Cardiac muscle cell (in vitro differentiated cells and primary cell): Measurements from ENCODE around the gene SBF2. TPM values are rescaled to one million over a fixed set of nuclear protein-coding genes. Genes with fewer than 3 reads are reported as not detected.
"Not testable (repeated sequence)": the region's sequence is repeated elsewhere in the genome, so short reads cannot be mapped to it uniquely, and the experiment has no call there.

Experiments
- DNase-seq, 2 donors: peaks; one replicate each; pipeline versions ENCODE4 v3.0.0 to v3.0.0-alpha.2; 2010 to 2017; ENCODE audit warnings: low read depth in 1 of 2, low spot score in 1 of 2
- H3K27ac ChIP-seq: fragments of 200-600 bp; sonication (generic); 2 replicates; pipeline ENCODE4 v1.5.1; 2016
- H3K27me3 ChIP-seq: fragments of 200-600 bp; sonication (generic); 2 replicates; pipeline ENCODE4 v1.6.0; 2016; ENCODE audit warnings: control low read depth
- H3K36me3 ChIP-seq: fragments of 200-600 bp; sonication (generic); 2 replicates; pipeline ENCODE4 v1.5.1; 2016; ENCODE audit warnings: control low read depth
- H3K4me1 ChIP-seq: fragments of 200-600 bp; sonication (generic); 2 replicates; pipeline ENCODE4 v1.8.1; 2017; ENCODE audit warnings: low read depth, mild to moderate bottlenecking, mixed run types
- H3K4me3 ChIP-seq: fragments of 200-600 bp; sonication (generic); 2 replicates; pipeline ENCODE4 v1.5.1; 2016; ENCODE audit warnings: mild to moderate bottlenecking
- H3K9me3 ChIP-seq: fragments of 200-600 bp; sonication (generic); 2 replicates; pipeline ENCODE4 v1.5.1; 2017; ENCODE audit warnings: low read depth, mild to moderate bottlenecking, control low read depth
- CTCF ChIP-seq: IDR thresholded peaks from 2 replicates; pipeline ENCODE4 v1.5.1; 2012; ENCODE audit warnings: low read depth, mild to moderate bottlenecking, low read length
- polyA plus RNA-seq: library from polyadenylated mRNA; unstranded; fragments of >200 nt; fragmentation: Nextera tagmentation; extraction: Ambion mirVana; gene quantifications from 2 replicates; pipeline ENCODE4 v1.2.1, GENCODE V29; 2016
- total RNA-seq: library from RNA; depleted of rRNA; stranded (reverse); fragments of >200 nt; gene quantifications from 2 replicates; pipeline ENCODE4 v1.2.3, GENCODE V29; 2016

Gene SBF2
- total and polyA plus RNA-seq, 2 experiments from 2014 or later = 13.3 to 32.3 TPM

- TF ChIP-seq CTCF = no peak
These were observed 392.1 kb downstream of the SBF2 start for GRCh38 chr11:9901943-9902342.

GRCh38 chr11:9900253-9900652, 393.8 kb downstream of the SBF2 start:
- H3K4me1 ChIP-seq, H3K9me3 ChIP-seq, H3K4me3 ChIP-seq, H3K27me3 ChIP-seq, H3K36me3 ChIP-seq, H3K27ac ChIP-seq: not testable (repeated sequence)
- DNase-seq = peak in 1 of 2 donors; percentile 48

More at GRCh38 chr11:9901943-9902342, 392.1 kb downstream of the SBF2 start:
- Histone ChIP-seq H3K27me3 (no peaks in the 10 kb centered on the region), H3K27ac (peak overlapping the region; percentile 45), H3K4me3 (no peak overlapping the region), H3K9me3 (no peaks in the 10 kb centered on the region), H3K36me3 (no peaks in the 10 kb centered on the region), H3K4me1 (peaks cover 15% of the 10 kb centered on the region)
- peak in 1 of 2 donors; percentile 9 for DNase-seq

- Histone ChIP-seq H3K4me3 (no peak overlapping the region), H3K9me3 (no peaks in the 10 kb centered on the region), H3K27ac (no peak overlapping the region), H3K27me3 (no peaks in the 10 kb centered on the region), H3K4me1 (peaks cover 8% of the 10 kb centered on the region), H3K36me3 (no peaks in the 10 kb centered on the region)
- no peak for TF ChIP-seq CTCF
- DNase-seq = no peak
These were observed 394.3 kb downstream of the SBF2 start for GRCh38 chr11:9899676-9900075.

GRCh38 chr11:9896902-9897301, 397.1 kb downstream of the SBF2 start:
- no peak for TF ChIP-seq CTCF

GRCh38 chr11:9895006-9895405, 399.0 kb downstream of the SBF2 start:
- Histone ChIP-seq H3K4me3 (no peak overlapping the region), H3K27ac (no peak overlapping the region), H3K9me3 (no peaks in the 10 kb centered on the region), H3K27me3 (no peaks in the 10 kb centered on the region), H3K4me1 (no peaks in the 10 kb centered on the region), H3K36me3 (no peaks in the 10 kb centered on the region)
- TF ChIP-seq CTCF = no peak
- DNase-seq = peak in 1 of 2 donors; percentile 16

More at GRCh38 chr11:9896902-9897301, 397.1 kb downstream of the SBF2 start:
- H3K36me3 ChIP-seq = no peaks in the 10 kb centered on the region
- no peak overlapping the region for H3K27ac ChIP-seq
- no peak for DNase-seq
- no peak overlapping the region for H3K4me3 ChIP-seq
- H3K9me3 ChIP-seq = no peaks in the 10 kb centered on the region
- H3K27me3 ChIP-seq = no peaks in the 10 kb centered on the region
- peaks cover 3% of the 10 kb centered on the region for H3K4me1 ChIP-seq

GRCh38 chr11:9893474-9893873, 400.5 kb downstream of the SBF2 start:
- no peak for TF ChIP-seq CTCF
- H3K4me1 ChIP-seq = no peaks in the 10 kb centered on the region
- no peaks in the 10 kb centered on the region for H3K27me3 ChIP-seq
- H3K36me3 ChIP-seq = no peaks in the 10 kb centered on the region
- DNase-seq = no peak
- H3K9me3 ChIP-seq = no peaks in the 10 kb centered on the region
- no peak overlapping the region for H3K27ac ChIP-seq
- H3K4me3 ChIP-seq = no peak overlapping the region
